DND-41 (cell line): ENCODE data around the gene SULF2.

Experiments
- ATAC-seq: fragments of 200-7000 bp; cut with Tn5 transposase; 3 replicates; pipeline ENCODE4 v1.9.1; 2021; ENCODE audit warnings: low read depth; ENCODE audit not compliant: insufficient read depth
- DNase-seq: peaks from one replicate; pipeline ENCODE4 v3.0.0-alpha.2; 2020
- H2AFZ ChIP-seq: 2 replicates; pipeline ENCODE4 v1.6.0; 2012; ENCODE audit warnings: low read depth, low read length
- H3K27ac ChIP-seq: 2 replicates; pipeline ENCODE4 v1.5.1; 2012; ENCODE audit warnings: low read length, inconsistent platforms
- H3K27me3 ChIP-seq: fragments of 200-600 bp; sonication (generic); 2 replicates; pipeline ENCODE4 v1.6.0; 2012; ENCODE audit warnings: low read length, mild to moderate bottlenecking, inconsistent platforms; ENCODE audit not compliant: insufficient read depth, poor library complexity
- H3K36me3 ChIP-seq: 2 replicates; pipeline ENCODE4 v1.5.1; 2012; ENCODE audit warnings: low read length, inconsistent platforms; ENCODE audit not compliant: insufficient read depth
- H3K4me1 ChIP-seq: 2 replicates; pipeline ENCODE4 v1.5.1; 2012; ENCODE audit warnings: mild to moderate bottlenecking, low read length; ENCODE audit not compliant: insufficient read depth
- H3K4me2 ChIP-seq: 2 replicates; pipeline ENCODE4 v1.6.0; 2012; ENCODE audit warnings: mild to moderate bottlenecking, moderate library complexity, low read length, inconsistent platforms; ENCODE audit not compliant: insufficient read depth
- H3K4me3 ChIP-seq, 2 experiments: fragments of 200-600 bp in 1 of 2; shearing (Covaris generic) in 1 of 2; 2 replicates each; pipeline ENCODE4 v1.5.1; 2012 to 2016; ENCODE audit warnings: inconsistent platforms in 2 of 2, low read length in 2 of 2, mild to moderate bottlenecking in 2 of 2, low read depth in 1 of 2, moderate library complexity in 1 of 2
- H3K79me2 ChIP-seq: 2 replicates; pipeline ENCODE4 v1.6.0; 2012; ENCODE audit warnings: low read length, inconsistent platforms; ENCODE audit not compliant: insufficient read depth
- H3K9ac ChIP-seq: 2 replicates; pipeline ENCODE4 v1.6.0; 2012; ENCODE audit warnings: low read depth, mild to moderate bottlenecking, inconsistent platforms, low read length, moderate library complexity
- H3K9me3 ChIP-seq: 2 replicates; pipeline ENCODE4 v1.5.1; 2012; ENCODE audit warnings: low read length, moderate library complexity, mild to moderate bottlenecking, inconsistent platforms; ENCODE audit not compliant: insufficient read depth, severe bottlenecking
- H4K20me1 ChIP-seq: 2 replicates; pipeline ENCODE4 v1.6.0; 2012; ENCODE audit warnings: low read length; ENCODE audit not compliant: insufficient read depth
- EZH2 ChIP-seq: IDR thresholded peaks from 3 replicates; pipeline ENCODE4 v1.6.1; 2012; ENCODE audit warnings: borderline replicate concordance, low read depth, mild to moderate bottlenecking, moderate library complexity, low read length, inconsistent platforms; ENCODE audit not compliant: severe bottlenecking
- TF ChIP-seq, protein P1 (sequence below): IDR thresholded peaks from 2 replicates; pipeline ENCODE4 v1.5.1; 2012; ENCODE audit warnings: borderline replicate concordance, low read length, moderate library complexity, mild to moderate bottlenecking; ENCODE audit not compliant: poor library complexity, severe bottlenecking; ENCODE audit errors: extremely low read depth

The SULF2 gene

DNA sequence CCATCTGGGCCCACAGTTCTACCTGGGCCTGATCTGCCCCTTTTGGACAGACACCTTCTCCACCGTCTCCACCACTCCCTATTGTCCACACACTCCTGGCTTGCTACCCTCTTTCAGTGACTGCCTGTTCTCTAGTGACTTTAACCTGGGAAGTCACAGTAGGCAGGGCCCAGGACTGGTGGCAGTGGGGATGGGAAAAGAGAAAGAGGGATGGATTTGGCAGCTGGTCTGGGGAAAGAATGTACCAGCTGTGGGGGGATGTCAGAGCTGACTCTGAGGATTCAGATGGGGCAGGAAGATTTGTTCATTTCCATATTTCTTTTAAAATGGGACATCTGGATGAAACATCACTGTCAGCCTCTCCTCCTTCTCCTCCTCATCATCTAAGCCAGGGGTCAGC, 85.5 kb downstream of the SULF2 start:
- no peak for ATAC-seq

DNA sequence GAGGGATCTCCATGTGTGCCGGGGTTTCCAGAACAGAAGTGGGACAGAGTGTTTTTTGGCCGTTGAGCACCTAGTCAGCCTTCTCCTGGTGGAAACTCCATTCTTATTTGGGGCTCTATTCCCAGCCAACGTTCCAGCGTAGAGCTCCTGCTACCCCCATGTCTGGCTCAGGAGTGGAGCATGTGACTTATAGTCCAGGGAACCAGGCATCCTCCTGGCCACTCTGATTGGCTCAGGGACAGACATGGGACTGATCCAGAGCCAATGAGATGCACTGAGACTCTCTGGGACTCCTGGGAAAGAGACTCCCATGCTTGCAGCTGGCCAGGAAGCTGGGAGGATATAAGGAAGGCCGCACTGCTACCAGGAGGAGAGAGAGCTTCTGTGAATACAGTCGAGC, 87.1 kb downstream of the SULF2 start:
- Histone ChIP-seq H3K9ac (no peak overlapping the region), H3K27ac (no peak overlapping the region), H3K4me2 (no peak overlapping the region), H2AFZ (no peak overlapping the region), H3K4me1 (peaks cover 3% of the 10 kb centered on the region), H3K36me3 (no peaks in the 10 kb centered on the region), H3K4me3 (no peak overlapping the region), H4K20me1 (no peaks in the 10 kb centered on the region), H3K79me2 (no peaks in the 10 kb centered on the region), H3K9me3 (no peaks in the 10 kb centered on the region), H3K27me3 (no peaks in the 10 kb centered on the region)
- TF ChIP-seq, protein P1, sequence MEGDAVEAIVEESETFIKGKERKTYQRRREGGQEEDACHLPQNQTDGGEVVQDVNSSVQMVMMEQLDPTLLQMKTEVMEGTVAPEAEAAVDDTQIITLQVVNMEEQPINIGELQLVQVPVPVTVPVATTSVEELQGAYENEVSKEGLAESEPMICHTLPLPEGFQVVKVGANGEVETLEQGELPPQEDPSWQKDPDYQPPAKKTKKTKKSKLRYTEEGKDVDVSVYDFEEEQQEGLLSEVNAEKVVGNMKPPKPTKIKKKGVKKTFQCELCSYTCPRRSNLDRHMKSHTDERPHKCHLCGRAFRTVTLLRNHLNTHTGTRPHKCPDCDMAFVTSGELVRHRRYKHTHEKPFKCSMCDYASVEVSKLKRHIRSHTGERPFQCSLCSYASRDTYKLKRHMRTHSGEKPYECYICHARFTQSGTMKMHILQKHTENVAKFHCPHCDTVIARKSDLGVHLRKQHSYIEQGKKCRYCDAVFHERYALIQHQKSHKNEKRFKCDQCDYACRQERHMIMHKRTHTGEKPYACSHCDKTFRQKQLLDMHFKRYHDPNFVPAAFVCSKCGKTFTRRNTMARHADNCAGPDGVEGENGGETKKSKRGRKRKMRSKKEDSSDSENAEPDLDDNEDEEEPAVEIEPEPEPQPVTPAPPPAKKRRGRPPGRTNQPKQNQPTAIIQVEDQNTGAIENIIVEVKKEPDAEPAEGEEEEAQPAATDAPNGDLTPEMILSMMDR = no peak
- no peak for TF ChIP-seq EZH2
- DNase-seq = no peak
- no peak for ATAC-seq

More for the DNA sequence above, 85.5 kb downstream of the SULF2 start:
- Histone ChIP-seq H3K27me3 (no peaks in the 10 kb centered on the region), H2AFZ (no peak overlapping the region), H3K9me3 (no peaks in the 10 kb centered on the region), H3K79me2 (no peaks in the 10 kb centered on the region), H3K4me2 (no peak overlapping the region), H3K4me3 (no peak overlapping the region), H4K20me1 (no peaks in the 10 kb centered on the region), H3K4me1 (peaks cover 3% of the 10 kb centered on the region), H3K9ac (no peak overlapping the region), H3K27ac (no peak overlapping the region), H3K36me3 (no peaks in the 10 kb centered on the region)
- TF ChIP-seq, protein P1 = no peak
- TF ChIP-seq EZH2 = no peak
- DNase-seq = no peak

DNA sequence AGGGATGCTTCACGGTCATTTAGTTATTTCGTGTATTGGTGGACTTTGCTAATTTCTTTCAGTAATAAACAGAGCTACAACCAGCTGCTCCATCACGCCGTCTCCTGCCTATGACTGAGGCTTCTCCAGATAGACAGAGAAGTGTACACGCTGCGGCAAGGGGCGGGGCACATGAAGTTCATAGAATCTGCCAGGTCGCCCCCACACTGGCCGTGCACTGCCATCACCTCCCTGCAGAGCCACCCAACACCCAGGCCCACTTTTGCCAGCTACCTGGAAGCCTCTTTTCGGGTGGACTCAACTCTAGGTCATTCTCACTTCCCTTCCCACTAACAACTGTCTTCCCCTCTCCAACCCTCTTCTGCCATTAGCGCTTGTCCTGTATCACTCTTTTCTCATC, 88.4 kb downstream of the SULF2 start:
- Histone ChIP-seq H3K9me3 (peaks cover 10% of the 10 kb centered on the region), H3K9ac (no peak overlapping the region), H4K20me1 (no peaks in the 10 kb centered on the region), H3K79me2 (no peaks in the 10 kb centered on the region), H3K27ac (no peak overlapping the region), H3K27me3 (no peaks in the 10 kb centered on the region), H3K4me3 (no peak overlapping the region), H3K4me1 (peaks cover 3% of the 10 kb centered on the region), H3K4me2 (no peak overlapping the region), H2AFZ (no peak overlapping the region), H3K36me3 (no peaks in the 10 kb centered on the region)
- no peak for TF ChIP-seq EZH2
- TF ChIP-seq, protein P1 = no peak
- ATAC-seq = no peak
- no peak for DNase-seq
